H1 (cell line): Measurements from ENCODE around the gene OTOS. TPM values are rescaled to one million over a fixed set of nuclear protein-coding genes. Genes with fewer than 3 reads are reported as not detected.

ENCODE experiments used
- CTCF ChIA-PET: fragments of 300-600 bp; sonication (Branson Sonifier 250); formaldehyde crosslinking; loops from one replicate; lab custom pipeline; 2021; ENCODE audit not compliant: partially characterized antibody; lab: Charles Lee
- POLR2A ChIA-PET: fragments of 300-600 bp; sonication (Branson Sonifier 250); formaldehyde crosslinking; loops from one replicate; lab custom pipeline; 2021; ENCODE audit warnings: inconsistent platforms; ENCODE audit not compliant: partially characterized antibody; lab: Charles Lee
- DNase-seq, 2 experiments: peaks; one replicate each; pipeline versions ENCODE4 v3.0.0 to v3.0.0-alpha.2; 2010 to 2022; ENCODE audit warnings: low spot score in 2 of 2, low read depth in 1 of 2, mixed read lengths in 1 of 2
- FAIRE-seq: peaks from 2 replicates; lab custom pipeline; 2011; peaks lifted over from hg19 to GRCh38; lab: Jason Lieb, UNC
- H2AFZ ChIP-seq: 2 replicates; pipeline ENCODE4 v1.8.1; 2012; ENCODE audit warnings: low read length, inconsistent platforms
- H2AK5ac ChIP-seq: 2 replicates; pipeline ENCODE4 v1.6.1; 2013; ENCODE audit warnings: low read depth, low read length
- H2BK120ac ChIP-seq: replicated peaks from 2 replicates; pipeline ENCODE3; 2013; ENCODE audit warnings: low read depth, low read length, inconsistent platforms
- H2BK12ac ChIP-seq: 2 replicates; pipeline ENCODE4 v1.6.1; 2013; ENCODE audit warnings: low read depth, low read length
- H2BK15ac ChIP-seq: 2 replicates; pipeline ENCODE4 v1.6.1; 2013; ENCODE audit warnings: low read length
- H2BK20ac ChIP-seq: 2 replicates; pipeline ENCODE4 v1.6.1; 2013; ENCODE audit warnings: low read length
- H2BK5ac ChIP-seq: 2 replicates; pipeline ENCODE4 v1.6.1; 2013; ENCODE audit warnings: low read depth, low read length
- H3K14ac ChIP-seq: 2 replicates; pipeline ENCODE4 v1.6.1; 2013; ENCODE audit warnings: inconsistent platforms; ENCODE audit not compliant: insufficient read length
- H3K18ac ChIP-seq: 2 replicates; pipeline ENCODE4 v1.6.1; 2013; ENCODE audit warnings: low read length; ENCODE audit errors: extremely low read depth
- H3K23ac ChIP-seq: 2 replicates; pipeline ENCODE4 v1.6.1; 2013; ENCODE audit warnings: inconsistent platforms; ENCODE audit not compliant: insufficient read length
- H3K23me2 ChIP-seq: 2 replicates; pipeline ENCODE4 v1.6.1; 2013; ENCODE audit warnings: low read depth, low read length
- H3K27ac ChIP-seq: 2 replicates; pipeline ENCODE4 v1.6.1; 2011; ENCODE audit warnings: low read depth, low read length, inconsistent platforms
- H3K27me3 ChIP-seq, 4 experiments: replicated peaks in 1 of 4; 1 replicate in 1 of 4; 2 replicates in 3 of 4; pipeline versions ENCODE4 v1.6.1 to v1.8.1; 2011 to 2013; ENCODE audit warnings: low read length in 3 of 4, mild to moderate bottlenecking in 3 of 4, inconsistent platforms in 2 of 4, mixed read lengths in 2 of 4, moderate library complexity in 1 of 4; ENCODE audit not compliant: control insufficient read depth in 3 of 4, insufficient read depth in 3 of 4; ENCODE audit errors: extremely low read depth in 1 of 4
- H3K36me3 ChIP-seq, 4 experiments: 2 replicates each; pipeline versions ENCODE4 v1.6.1 to v1.8.1; 2011 to 2013; ENCODE audit warnings: mild to moderate bottlenecking in 4 of 4, low read length in 3 of 4, moderate library complexity in 2 of 4, control low read depth in 1 of 4, inconsistent platforms in 1 of 4; ENCODE audit not compliant: insufficient read depth in 4 of 4, control insufficient read depth in 2 of 4
- H3K4ac ChIP-seq: replicated peaks from 2 replicates; pipeline ENCODE3; 2013; ENCODE audit warnings: low read length, low read depth, mixed read lengths, inconsistent platforms; ENCODE audit not compliant: insufficient read length
- H3K4me1 ChIP-seq, 4 experiments: replicated peaks in 1 of 4; 1 replicate in 1 of 4; 2 replicates in 3 of 4; pipeline versions ENCODE4 v1.6.1 to v1.8.1; 2011 to 2013; ENCODE audit warnings: low read length in 3 of 4, inconsistent platforms in 2 of 4, mixed read lengths in 1 of 4; ENCODE audit not compliant: insufficient read depth in 4 of 4, control insufficient read depth in 3 of 4
- H3K4me2 ChIP-seq, 2 experiments: 2 replicates each; pipeline versions ENCODE4 v1.6.1 to v1.8.1; 2011 to 2013; ENCODE audit warnings: low read depth in 2 of 2, low read length in 2 of 2, control low read depth in 1 of 2, inconsistent platforms in 1 of 2, mild to moderate bottlenecking in 1 of 2; ENCODE audit not compliant: insufficient read depth in 1 of 2
- H3K4me3 ChIP-seq, 4 experiments: fragments of 200-600, 300-600 bp in 1 of 4; sonication (generic), shearing (Covaris generic), sonication (Bioruptor Twin) in 1 of 4; 2 replicates each; pipeline versions ENCODE4 v1.5.1 to v1.8.1; 2011 to 2016; ENCODE audit warnings: low read length in 4 of 4, low read depth in 3 of 4, control low read depth in 2 of 4, inconsistent platforms in 2 of 4, mild to moderate bottlenecking in 2 of 4, mixed read lengths in 1 of 4, moderate library complexity in 1 of 4; ENCODE audit not compliant: insufficient read depth in 2 of 4; ENCODE audit errors: extremely low read depth in 1 of 4
- H3K56ac ChIP-seq: replicated peaks from 2 replicates; pipeline ENCODE3; 2013; ENCODE audit warnings: low read depth, mild to moderate bottlenecking, mixed read lengths, low read length, inconsistent platforms; ENCODE audit not compliant: insufficient read length
- H3K79me1 ChIP-seq: 2 replicates; pipeline ENCODE4 v1.6.1; 2013; ENCODE audit warnings: low read depth, low read length, control low read depth
- H3K79me2 ChIP-seq, 2 experiments: 2 replicates each; pipeline versions ENCODE4 v1.6.1 to v1.8.1; 2012 to 2013; ENCODE audit warnings: low read length in 2 of 2, mild to moderate bottlenecking in 2 of 2, inconsistent platforms in 1 of 2; ENCODE audit not compliant: insufficient read depth in 2 of 2, control insufficient read depth in 1 of 2
- H3K9ac ChIP-seq, 4 experiments: replicated peaks in 1 of 4; 1 replicate in 1 of 4; 2 replicates in 3 of 4; pipeline versions ENCODE4 v1.6.1 to v1.8.1; 2011 to 2013; ENCODE audit warnings: low read depth in 3 of 4, low read length in 3 of 4, control low read depth in 2 of 4, mild to moderate bottlenecking in 2 of 4, moderate library complexity in 2 of 4, inconsistent platforms in 1 of 4; ENCODE audit errors: extremely low read depth in 1 of 4
- H3K9me3 ChIP-seq, 2 experiments: 2 replicates each; pipeline versions ENCODE4 v1.6.1 to v1.8.1; 2012 to 2013; ENCODE audit warnings: mild to moderate bottlenecking in 2 of 2, moderate library complexity in 2 of 2, control low read depth in 1 of 2, inconsistent platforms in 1 of 2, low read depth in 1 of 2, low read length in 1 of 2, mixed read lengths in 1 of 2; ENCODE audit not compliant: insufficient read depth in 2 of 2
- H4K20me1 ChIP-seq, 2 experiments: replicated peaks in 1 of 2; 2 replicates each; pipeline versions ENCODE3 to v1.8.1; 2011 to 2013; ENCODE audit warnings: inconsistent platforms in 2 of 2, low read length in 2 of 2, mild to moderate bottlenecking in 1 of 2; ENCODE audit not compliant: insufficient read depth in 2 of 2, control insufficient read depth in 1 of 2
- H4K5ac ChIP-seq: 2 replicates; pipeline ENCODE4 v1.6.1; 2013; ENCODE audit warnings: low read length, low read depth, mixed read lengths, inconsistent platforms; ENCODE audit not compliant: insufficient read length
- H4K8ac ChIP-seq: 2 replicates; pipeline ENCODE4 v1.8.0; 2013; ENCODE audit warnings: mild to moderate bottlenecking, moderate library complexity, low read length, inconsistent platforms; ENCODE audit not compliant: insufficient read depth; ENCODE audit errors: extremely low read depth
- H4K91ac ChIP-seq: replicated peaks from 2 replicates; pipeline ENCODE3; 2013; ENCODE audit warnings: low read length, mixed read lengths, inconsistent platforms; ENCODE audit not compliant: insufficient read length
- CREB1 ChIP-seq: IDR thresholded peaks from 2 replicates; pipeline ENCODE4 v1.6.1; 2012; ENCODE audit warnings: inconsistent platforms
- GABPA ChIP-seq: IDR thresholded peaks from 2 replicates; pipeline ENCODE4 v1.6.1; 2011; ENCODE audit warnings: mild to moderate bottlenecking, low read length, moderate library complexity, borderline replicate concordance; ENCODE audit not compliant: insufficient read depth
- KDM5A ChIP-seq: fragments of 200-600 bp; IDR thresholded peaks from 2 replicates; pipeline ENCODE4 v1.7.1; 2012; ENCODE audit warnings: mild to moderate bottlenecking, low read length, inconsistent platforms, mixed read lengths
- SAP30 ChIP-seq: fragments of 300-600 bp; sonication (generic); IDR thresholded peaks from 2 replicates; pipeline ENCODE4 v1.7.1; 2012; ENCODE audit warnings: low read length, moderate library complexity, mild to moderate bottlenecking, inconsistent platforms; ENCODE audit not compliant: insufficient read depth, insufficient replicate concordance
- SIRT6 ChIP-seq: IDR thresholded peaks from one replicate; pipeline ENCODE4 v1.7.1; 2012; ENCODE audit warnings: low read length, inconsistent platforms
- TAF1 ChIP-seq: IDR thresholded peaks from 2 replicates; pipeline ENCODE4 v1.6.1; 2011; ENCODE audit warnings: mild to moderate bottlenecking, low read depth, low read length
- WGBS, 2 experiments: shearing (Covaris generic) in 1 of 2; methylation state at CpG; one replicate each; pipeline versions ENCODE4 v1.1.6 to v1.1.7; 2013 to 2015; ENCODE audit warnings: low lambda C conversion rate in 2 of 2, mixed read lengths in 2 of 2, inconsistent platforms in 1 of 2, low coverage in 1 of 2, missing lambda C conversion rate in 1 of 2; ENCODE audit not compliant: insufficient replicate concordance in 2 of 2, insufficient coverage in 1 of 2, insufficient read length in 1 of 2; ENCODE audit errors: extremely low coverage in 1 of 2, missing lambda C conversion rate in 1 of 2; 5-methylcytosine and 5-hydroxymethylcytosine counted together
- polyA plus RNA-seq, 7 experiments: library from polyadenylated mRNA; depleted of rRNA in 3 of 7; stranded (reverse) in 5 of 7; unstranded in 2 of 7; fragments of >200 nt in 5 of 7; fragments of 200-250 nt in 2 of 7; gene quantifications; 1 replicate in 5 of 7; 2 replicates in 1 of 7; 4 replicates in 1 of 7; pipeline versions ENCODE4 v1.2.1 to v1.2.3, GENCODE V29; 2011 to 2013; ENCODE audit warnings: missing spikeins in 2 of 7, mixed read lengths in 2 of 7
- total RNA-seq: library from RNA; stranded (reverse); fragmentation: NEBNext Ultra II Directional; extraction: Animal tissue kit (Norgen Biotek cat#: 25700); gene quantifications from 2 replicates; pipeline ENCODE4 v1.2.1, GENCODE V29; 2021

Gene OTOS
- total and polyA plus RNA-seq, 2 of the 8 experiments (the other 6 are each of a cell fraction or from before 2014, with no cell fraction given): 0.17 TPM; not detected in 1

DNA sequence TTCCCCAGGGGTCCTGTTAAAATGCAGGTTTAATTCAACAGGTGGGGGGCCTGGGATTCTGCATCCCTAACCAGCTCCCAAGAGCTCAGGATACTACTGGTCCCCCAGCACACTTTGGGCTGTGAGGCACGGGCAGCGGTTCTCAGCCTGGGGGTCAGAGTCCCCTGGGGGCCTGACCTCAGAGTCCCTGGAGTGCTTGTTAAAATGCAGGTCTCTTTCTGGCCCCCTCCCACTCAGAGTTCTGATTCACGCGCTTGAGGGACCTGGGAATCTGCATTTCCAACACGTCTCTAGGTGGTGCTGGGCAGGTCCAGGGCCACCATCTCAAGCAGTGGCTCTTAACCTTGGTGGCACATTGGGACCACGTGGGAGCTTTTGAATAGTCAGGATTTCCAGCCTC, 2.8 kb upstream of the OTOS start:
- H3K4me2 ChIP-seq: no peak overlapping the region
- H3K79me1 ChIP-seq: no peaks in the 10 kb centered on the region
- TF ChIP-seq SAP30 (no peak), SIRT6 (no peak), KDM5A (no peak), GABPA (no peak), TAF1 (no peak), CREB1 (no peak)
- H4K5ac ChIP-seq: no peak overlapping the region
- H3K27me3 ChIP-seq: no peaks in the 10 kb centered on the region
- H3K4me1 ChIP-seq: peaks cover 0 to 14% (median 10%) of the 10 kb centered on the region in 4 experiments; a peak in 6 of 7 replicates
- H3K4me3 ChIP-seq: no peak overlapping the region
- no peak overlapping the region for H2AK5ac ChIP-seq
- H3K14ac ChIP-seq: no peak overlapping the region
- ChIA-PET CTCF (interaction anchor here (0.7 to 3.4 kb wide), 19 partner anchors 8 to 1050 kb away, joined by 3 to 23 read pairs (median 3); partner anchors contain the start of gene OR6B2), POLR2A (interaction anchor here (1.0 to 1.5 kb wide), 2 partner anchors 8 to 10 kb away, joined by 4 read pairs; no protein-coding TSS in a partner anchor)
- no peak overlapping the region for H2BK20ac ChIP-seq
- no peak overlapping the region for H3K18ac ChIP-seq
- WGBS, 2 experiments: 75% methylated on average over 6 of the region's 6 CpGs; no CpG with 5 or more reads in 1 of the 2 experiments
- no peak overlapping the region for H4K8ac ChIP-seq
- DNase-seq (no peak), FAIRE-seq (no peak)
- H2BK15ac ChIP-seq: no peak overlapping the region
- no peak overlapping the region for H3K27ac ChIP-seq
- H3K23ac ChIP-seq: no peak overlapping the region
- peaks cover 0 to 6% of the 10 kb centered on the region in 2 experiments; a peak in 1 of 4 replicates for H3K9me3 ChIP-seq
- no peak overlapping the region for H2BK120ac ChIP-seq
- H3K4ac ChIP-seq: no peak overlapping the region
- no peaks in the 10 kb centered on the region for H3K79me2 ChIP-seq
- H4K91ac ChIP-seq: no peak overlapping the region
- H3K9ac ChIP-seq: no peak overlapping the region
- no peak overlapping the region for H2BK5ac ChIP-seq
- H3K23me2 ChIP-seq: peaks cover 9% of the 10 kb centered on the region; the same call in 1 of the 2 replicates
- H3K36me3 ChIP-seq: no peaks in the 10 kb centered on the region; a peak in 1 of 8 replicates
- no peak overlapping the region for H2BK12ac ChIP-seq
- H3K56ac ChIP-seq: no peak overlapping the region
- no peak overlapping the region for H2AFZ ChIP-seq
- H4K20me1 ChIP-seq: peaks cover 0 to 11% of the 10 kb centered on the region in 2 experiments
